ENCODE results near the gene ATG13. TPM values are rescaled to one million over a fixed set of nuclear protein-coding genes. Genes with fewer than 3 reads are reported as not detected.

Gene ATG13
- total RNA-seq, 6 experiments from 2014 or later: 34.5 to 60.9 (median 41.1) TPM

DNA sequence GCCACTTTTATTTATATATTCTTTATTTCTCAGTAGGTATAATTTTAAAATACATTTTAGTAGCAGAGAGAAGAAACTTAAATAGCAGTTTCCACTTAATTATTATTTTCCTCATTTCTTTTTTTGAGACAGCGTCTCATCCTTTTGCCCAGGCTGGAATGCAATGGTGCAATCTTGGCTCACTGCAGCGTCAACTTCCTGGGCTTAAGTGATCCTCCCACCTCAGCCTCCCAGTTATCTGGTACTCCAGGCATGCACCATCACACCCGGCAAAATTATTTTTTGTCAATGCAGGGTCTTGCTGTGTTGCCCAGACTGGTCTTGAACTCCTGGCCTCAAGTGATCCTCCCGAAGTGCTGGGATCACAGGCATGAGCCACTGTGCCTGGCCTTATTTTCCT, 38.3 kb downstream of the ATG13 start:
- DNase-seq (no peak), ATAC-seq (no peak)
- Histone ChIP-seq H3K27ac (no peak overlapping the region), H3K27me3 (no peaks in the 10 kb centered on the region), H3K4me3 (no peak overlapping the region), H3K36me3 (peaks cover 6 to 74% (median 19%) of the 10 kb centered on the region in 4 donors), H3K9me3 (no peaks in the 10 kb centered on the region), H3K4me1 (peaks cover 0 to 4% (median 2%) of the 10 kb centered on the region in 4 donors)
- intact Hi-C loops (cut with DNase I): no loop called here
- WGBS (ENCODE audit: insufficient coverage, low coverage, low lambda C conversion rate, missing lambda C conversion rate): 73% methylated on average over 4 of the region's 4 CpGs
- TF ChIP-seq, protein P1, sequence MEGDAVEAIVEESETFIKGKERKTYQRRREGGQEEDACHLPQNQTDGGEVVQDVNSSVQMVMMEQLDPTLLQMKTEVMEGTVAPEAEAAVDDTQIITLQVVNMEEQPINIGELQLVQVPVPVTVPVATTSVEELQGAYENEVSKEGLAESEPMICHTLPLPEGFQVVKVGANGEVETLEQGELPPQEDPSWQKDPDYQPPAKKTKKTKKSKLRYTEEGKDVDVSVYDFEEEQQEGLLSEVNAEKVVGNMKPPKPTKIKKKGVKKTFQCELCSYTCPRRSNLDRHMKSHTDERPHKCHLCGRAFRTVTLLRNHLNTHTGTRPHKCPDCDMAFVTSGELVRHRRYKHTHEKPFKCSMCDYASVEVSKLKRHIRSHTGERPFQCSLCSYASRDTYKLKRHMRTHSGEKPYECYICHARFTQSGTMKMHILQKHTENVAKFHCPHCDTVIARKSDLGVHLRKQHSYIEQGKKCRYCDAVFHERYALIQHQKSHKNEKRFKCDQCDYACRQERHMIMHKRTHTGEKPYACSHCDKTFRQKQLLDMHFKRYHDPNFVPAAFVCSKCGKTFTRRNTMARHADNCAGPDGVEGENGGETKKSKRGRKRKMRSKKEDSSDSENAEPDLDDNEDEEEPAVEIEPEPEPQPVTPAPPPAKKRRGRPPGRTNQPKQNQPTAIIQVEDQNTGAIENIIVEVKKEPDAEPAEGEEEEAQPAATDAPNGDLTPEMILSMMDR (IDR thresholded peaks at IDR 0.05): no peak
- TF ChIP-seq POLR2A (IDR thresholded peaks at IDR 0.05): no peak

DNA sequence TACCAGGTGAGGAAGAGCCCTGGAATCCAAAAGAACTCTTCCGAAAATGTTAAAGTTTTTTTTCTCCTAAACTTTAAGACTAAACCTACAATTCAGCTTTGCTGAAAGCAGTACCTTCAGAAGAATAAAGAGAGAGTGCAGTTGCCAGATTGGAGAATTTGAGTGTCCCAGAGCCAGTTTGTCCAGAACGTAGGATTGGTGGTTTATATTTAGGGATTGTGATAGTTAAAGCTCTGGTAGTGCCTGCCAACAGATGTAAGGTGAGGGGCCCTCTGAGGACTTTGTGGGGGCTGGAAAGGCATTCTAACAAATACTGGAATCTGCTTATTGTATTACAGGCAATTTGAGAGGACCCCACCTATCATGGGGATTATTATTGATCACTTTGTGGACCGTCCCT, 39.8 kb downstream of the ATG13 start:
- ATAC-seq: no peak
- Histone ChIP-seq H3K9me3 (no peaks in the 10 kb centered on the region), H3K4me3 (no peak overlapping the region), H3K36me3 (peaks cover 6 to 70% (median 18%) of the 10 kb centered on the region in 4 donors), H3K27me3 (no peaks in the 10 kb centered on the region), H3K4me1 (peaks cover 0 to 4% (median 2%) of the 10 kb centered on the region in 4 donors), H3K27ac (no peak overlapping the region)
- WGBS (ENCODE audit: insufficient coverage, low coverage, low lambda C conversion rate, missing lambda C conversion rate): 93% methylated on average over 3 of the region's 3 CpGs
- no peak for TF ChIP-seq POLR2A (IDR thresholded peaks at IDR 0.05)
- TF ChIP-seq, protein P1 (IDR thresholded peaks at IDR 0.05): no peak
- DNase-seq: no peak
- intact Hi-C loops (cut with DNase I): no loop called here

DNA sequence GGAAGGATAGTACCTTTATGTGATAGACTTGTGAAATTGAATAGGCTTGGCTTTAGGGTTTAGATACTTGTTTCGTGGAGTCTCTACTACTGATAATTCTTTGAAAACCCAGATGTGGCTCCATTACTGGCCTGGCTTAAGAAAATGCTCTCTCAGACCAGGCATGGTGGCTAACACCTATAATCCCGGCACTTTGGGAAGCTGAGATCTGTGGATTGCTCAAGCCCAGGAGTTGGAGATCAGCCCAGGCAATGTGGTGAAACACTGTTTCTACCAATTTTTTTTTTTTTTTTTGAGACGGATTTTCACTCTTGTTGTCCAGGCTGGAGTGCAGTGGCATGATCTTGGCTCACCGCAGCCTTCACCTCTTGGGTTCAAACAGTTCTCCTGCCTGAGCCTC, 40.9 kb downstream of the ATG13 start:
- Histone ChIP-seq H3K4me3 (no peak overlapping the region), H3K27ac (peak overlapping the region in 1 of 3 donors; percentile 24), H3K36me3 (peaks cover 0 to 73% (median 22%) of the 10 kb centered on the region in 4 donors), H3K4me1 (peaks cover 0 to 4% (median 2%) of the 10 kb centered on the region in 4 donors), H3K9me3 (no peaks in the 10 kb centered on the region), H3K27me3 (no peaks in the 10 kb centered on the region)
- TF ChIP-seq POLR2A (IDR thresholded peaks at IDR 0.05): no peak
- TF ChIP-seq, protein P1 (IDR thresholded peaks at IDR 0.05): no peak
- WGBS (ENCODE audit: insufficient coverage, low coverage, low lambda C conversion rate, missing lambda C conversion rate): 6% methylated on average over 2 of the region's 4 CpGs
- intact Hi-C loops (cut with DNase I): no loop called here
- peak in 2 of 3 donors; percentile 64 to 83 for DNase-seq
- peak; percentile 85 to 93 (median 91) for ATAC-seq

DNA sequence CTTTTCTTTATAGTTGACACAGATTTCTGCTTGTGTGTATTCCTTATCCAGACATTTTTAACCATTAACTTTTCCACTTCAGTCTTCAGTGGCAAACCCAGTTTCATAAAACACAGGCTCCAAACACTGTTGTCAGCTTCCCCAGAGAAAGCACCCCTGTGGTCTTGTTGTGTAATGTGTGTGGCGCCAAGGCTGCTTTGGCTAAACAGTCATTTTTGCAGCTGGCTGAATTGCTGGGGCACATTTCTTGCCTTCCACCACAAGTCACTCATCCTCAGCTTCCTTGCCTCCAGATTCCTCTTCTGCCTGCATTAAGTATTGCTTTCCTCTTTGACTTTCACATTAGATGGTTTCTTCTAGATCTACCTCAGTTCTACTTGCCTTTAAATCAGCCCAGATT, 42.6 kb downstream of the ATG13 start:
- intact Hi-C loops (cut with DNase I): no loop called here
- 20% methylated on average over 1 of the region's 1 CpG for WGBS (ENCODE audit: insufficient coverage, low coverage, low lambda C conversion rate, missing lambda C conversion rate)
- ATAC-seq: peak in 3 of 4 donors; percentile 14 to 55 (median 38)

More for the DNA sequence above, 42.6 kb downstream of the ATG13 start:
- Histone ChIP-seq H3K4me3 (no peak overlapping the region), H3K36me3 (peaks cover 0 to 80% (median 25%) of the 10 kb centered on the region in 4 donors), H3K4me1 (peaks cover 0 to 4% (median 2%) of the 10 kb centered on the region in 4 donors), H3K27me3 (no peaks in the 10 kb centered on the region), H3K9me3 (no peaks in the 10 kb centered on the region), H3K27ac (no peak overlapping the region)
- no peak for TF ChIP-seq POLR2A (IDR thresholded peaks at IDR 0.05)
- TF ChIP-seq, protein P1 (IDR thresholded peaks at IDR 0.05): no peak
- no peak for DNase-seq

Measured in right lobe of liver (tissue), 6 donors.